Effector memory CD4-positive, alpha-beta T cell (primary cell): ENCODE results near the gene CUL2.
"Not testable (repeated sequence)": the region's sequence is repeated elsewhere in the genome, so short reads cannot be mapped to it uniquely, and the experiment has no call there.

Experiments used
- DNase-seq, 3 donors: peaks; one replicate each; pipeline ENCODE4 v3.0.0-alpha.2; 2020
- H3K27ac ChIP-seq: 2 replicates; pipeline ENCODE4 v1.7.0; 2013; ENCODE audit warnings: mild to moderate bottlenecking, low read length, moderate library complexity; ENCODE audit not compliant: insufficient read depth, poor library complexity, severe bottlenecking
- H3K27me3 ChIP-seq: replicated peaks from 2 replicates; pipeline ENCODE4 v1.7.0; 2013; ENCODE audit warnings: mild to moderate bottlenecking, low read length; ENCODE audit not compliant: insufficient read depth, control insufficient read depth, poor library complexity, severe bottlenecking
- H3K36me3 ChIP-seq: 2 replicates; pipeline ENCODE4 v1.7.0; 2013; ENCODE audit warnings: mild to moderate bottlenecking, low read length, moderate library complexity; ENCODE audit not compliant: control insufficient read depth, insufficient read depth
- H3K4me1 ChIP-seq: 2 replicates; pipeline ENCODE4 v1.7.0; 2013; ENCODE audit warnings: low read length, mild to moderate bottlenecking; ENCODE audit not compliant: control insufficient read depth, insufficient read depth, poor library complexity, severe bottlenecking
- H3K4me3 ChIP-seq: 2 replicates; pipeline ENCODE4 v1.7.0; 2013; ENCODE audit warnings: low read length, low read depth, mild to moderate bottlenecking; ENCODE audit not compliant: insufficient read depth, poor library complexity, severe bottlenecking
- H3K9me3 ChIP-seq: 2 replicates; pipeline ENCODE4 v1.7.0; 2013; ENCODE audit warnings: mild to moderate bottlenecking, low read length, moderate library complexity; ENCODE audit not compliant: control insufficient read depth

The CUL2 gene

GRCh38 chr10:34973757-34974156, 116.4 kb downstream of the CUL2 start:
- not testable (repeated sequence) for H3K9me3 ChIP-seq, H3K4me3 ChIP-seq, H3K4me1 ChIP-seq, H3K36me3 ChIP-seq, DNase-seq, H3K27me3 ChIP-seq, H3K27ac ChIP-seq

DNA sequence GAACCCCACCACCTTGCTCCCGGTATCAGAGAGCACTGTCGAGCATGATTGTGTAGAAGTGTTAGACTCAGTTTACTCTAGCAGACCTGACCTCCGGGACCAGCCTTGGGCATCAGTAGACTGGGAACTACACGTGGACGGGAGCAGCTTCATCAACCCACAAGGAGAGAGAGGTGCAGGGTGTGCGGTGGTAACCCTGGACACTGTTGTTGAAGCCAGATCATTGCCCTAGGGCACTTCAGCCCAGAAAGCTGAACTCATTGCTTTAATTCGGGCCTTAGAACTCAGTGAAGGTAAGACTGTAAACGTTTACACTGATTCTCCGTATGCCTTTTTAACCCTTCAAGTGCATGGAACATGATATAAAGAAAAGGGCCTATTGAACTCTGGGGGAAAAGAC, 117.0 kb downstream of the CUL2 start:
- H3K27ac ChIP-seq, H3K9me3 ChIP-seq, H3K36me3 ChIP-seq, H3K4me3 ChIP-seq, DNase-seq, H3K27me3 ChIP-seq, H3K4me1 ChIP-seq: not testable (repeated sequence)

DNA sequence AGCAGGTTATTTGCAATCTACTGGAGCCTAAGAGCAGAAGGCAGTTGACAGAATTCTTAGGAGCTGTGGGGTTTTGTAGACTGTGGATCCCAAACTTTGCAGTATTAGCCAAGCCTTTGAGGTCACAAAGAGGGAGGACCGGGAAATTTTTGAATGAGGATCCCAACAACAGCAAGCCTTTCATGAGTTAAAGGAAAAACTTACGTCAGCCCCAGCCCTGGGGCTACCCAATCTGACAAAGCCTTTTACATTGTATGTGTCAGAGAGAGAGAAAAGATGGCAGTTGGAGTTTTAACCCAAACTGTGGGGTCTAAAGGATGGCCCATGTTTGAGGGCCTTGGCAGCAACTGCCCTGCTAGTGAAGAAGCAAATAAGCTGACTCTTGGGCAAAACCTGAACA, 117.5 kb downstream of the CUL2 start:
- not testable (repeated sequence) for H3K4me1 ChIP-seq, H3K9me3 ChIP-seq, H3K36me3 ChIP-seq, H3K4me3 ChIP-seq, DNase-seq, H3K27me3 ChIP-seq, H3K27ac ChIP-seq

DNA sequence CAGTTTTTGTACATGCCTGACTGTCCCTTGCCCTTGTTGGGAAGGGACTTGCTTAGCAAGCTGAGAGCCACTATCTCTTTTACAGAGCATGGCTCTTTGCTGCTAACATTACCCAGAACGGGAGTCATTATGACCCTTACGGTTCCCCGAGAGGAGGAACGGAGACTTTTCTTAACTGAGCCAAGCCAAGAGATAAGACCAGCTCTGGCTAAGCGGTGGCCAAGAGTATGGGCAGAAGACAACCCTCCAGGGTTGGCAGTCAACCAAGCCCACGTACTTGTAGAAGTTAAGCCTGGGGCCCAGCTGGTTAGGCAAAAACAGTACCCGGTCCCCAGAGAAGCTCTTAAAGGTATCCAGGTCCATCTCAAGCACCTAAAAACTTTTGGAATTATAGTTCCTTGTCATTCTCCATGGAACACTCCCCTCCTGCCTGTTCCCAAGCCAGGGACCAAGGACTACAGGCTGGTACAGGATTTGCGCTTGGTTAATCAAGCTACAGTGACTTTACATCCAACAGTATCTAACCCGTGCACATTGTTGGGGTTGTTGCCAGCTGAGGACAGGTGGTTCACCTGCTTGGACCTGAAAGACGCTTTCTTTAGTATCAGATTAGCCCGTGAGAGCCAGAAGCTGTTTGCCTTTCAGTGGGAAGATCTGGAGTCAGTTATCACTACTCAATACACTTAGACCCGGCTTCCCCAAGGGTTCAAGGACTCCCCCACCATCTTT, 118.4 kb downstream of the CUL2 start:
- H3K9me3 ChIP-seq, H3K36me3 ChIP-seq, H3K4me1 ChIP-seq, DNase-seq, H3K27ac ChIP-seq, H3K27me3 ChIP-seq, H3K4me3 ChIP-seq: not testable (repeated sequence)

- no peaks in the 10 kb centered on the region for H3K9me3 ChIP-seq
- H3K36me3 ChIP-seq, result no peaks in the 10 kb centered on the region
- no peaks in the 10 kb centered on the region for H3K27me3 ChIP-seq
- H3K27ac ChIP-seq, result no peak overlapping the region
- no peak for DNase-seq
- no peaks in the 10 kb centered on the region for H3K4me1 ChIP-seq
- H3K4me3 ChIP-seq, result no peak overlapping the region
Observed at GRCh38 chr10:34969171-34969570, 121.0 kb downstream of the CUL2 start.

DNA sequence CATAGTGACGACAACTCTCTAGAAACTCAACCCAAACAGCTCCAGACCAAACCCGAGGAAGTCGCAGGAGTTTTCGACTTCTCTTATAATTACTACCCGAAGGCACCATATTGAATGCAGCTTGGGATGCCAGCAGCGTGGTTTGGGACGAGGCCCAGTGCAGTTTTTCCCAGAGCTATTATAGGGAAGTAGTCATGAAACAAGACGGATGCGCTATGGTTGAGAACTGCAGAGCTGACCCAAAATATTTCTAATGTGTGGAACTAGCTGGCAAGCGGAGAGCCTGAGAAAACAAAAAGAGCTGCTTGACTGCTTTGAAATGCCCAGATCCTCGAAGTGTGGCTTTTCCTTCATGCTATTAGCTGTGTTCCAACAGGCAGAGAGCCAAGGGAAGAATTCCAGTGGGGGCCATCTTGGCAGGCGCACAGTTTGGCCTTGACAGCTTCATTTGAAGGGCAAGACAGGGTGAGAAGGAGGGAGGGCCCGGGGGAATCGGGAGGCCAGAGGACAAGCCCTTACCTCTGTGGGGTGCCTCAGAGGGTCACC, 122.7 kb downstream of the CUL2 start:
- no peak for DNase-seq
- Histone ChIP-seq H3K9me3 (no peaks in the 10 kb centered on the region), H3K27me3 (no peaks in the 10 kb centered on the region), H3K36me3 (no peaks in the 10 kb centered on the region), H3K27ac (no peak overlapping the region), H3K4me1 (no peaks in the 10 kb centered on the region), H3K4me3 (no peak overlapping the region)

- no peak for DNase-seq
- Histone ChIP-seq H3K4me1 (no peaks in the 10 kb centered on the region), H3K9me3 (no peaks in the 10 kb centered on the region)
Observed at GRCh38 chr10:34966451-34966850, 123.7 kb downstream of the CUL2 start.

GRCh38 chr10:34966040-34966439, 124.1 kb downstream of the CUL2 start:
- no peaks in the 10 kb centered on the region for H3K27me3 ChIP-seq
- no peaks in the 10 kb centered on the region for H3K4me1 ChIP-seq
- H3K4me3 ChIP-seq, result no peak overlapping the region
- no peak overlapping the region for H3K27ac ChIP-seq
- DNase-seq, result no peak
- no peaks in the 10 kb centered on the region for H3K36me3 ChIP-seq
- H3K9me3 ChIP-seq, result no peaks in the 10 kb centered on the region

More at GRCh38 chr10:34966451-34966850, 123.7 kb downstream of the CUL2 start:
- Histone ChIP-seq H3K4me3 (no peak overlapping the region), H3K27me3 (no peaks in the 10 kb centered on the region), H3K36me3 (no peaks in the 10 kb centered on the region), H3K27ac (no peak overlapping the region)

DNA sequence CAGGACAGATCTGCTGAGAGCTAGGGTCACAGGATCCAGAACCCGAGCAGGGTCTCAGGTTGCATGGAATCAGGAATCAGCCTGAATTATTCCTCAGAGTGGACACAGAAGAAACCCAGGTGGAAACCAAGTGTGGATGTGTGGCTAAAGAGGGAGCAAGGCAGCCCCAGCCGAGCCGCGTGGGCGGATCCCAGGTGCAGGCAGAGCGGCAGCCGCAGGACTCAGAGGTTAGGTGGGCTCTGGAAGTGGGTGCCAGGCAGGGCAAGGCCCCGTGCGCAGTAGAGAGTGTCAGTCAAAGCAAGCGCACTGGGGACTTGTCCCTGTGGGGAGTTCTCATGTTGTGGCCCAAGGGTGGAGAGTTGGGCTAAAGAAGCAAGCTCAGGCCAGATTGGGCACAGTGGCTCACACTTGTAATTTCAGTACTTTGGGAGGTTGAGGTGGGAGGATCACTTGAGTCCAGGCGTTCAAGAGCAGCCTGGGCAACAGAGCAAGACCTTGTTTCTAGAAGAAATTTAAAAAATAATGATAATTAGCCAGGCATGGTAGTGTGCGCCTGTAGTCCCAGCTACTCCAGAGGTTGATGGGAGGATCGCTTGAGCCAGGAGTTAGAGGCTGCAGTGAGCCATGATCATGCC, 125.9 kb downstream of the CUL2 start:
- no peaks in the 10 kb centered on the region for H3K9me3 ChIP-seq
- no peak for DNase-seq
- no peaks in the 10 kb centered on the region for H3K36me3 ChIP-seq
- no peaks in the 10 kb centered on the region for H3K27me3 ChIP-seq
- no peaks in the 10 kb centered on the region for H3K4me1 ChIP-seq
- no peak overlapping the region for H3K4me3 ChIP-seq
- no peak overlapping the region for H3K27ac ChIP-seq

GRCh38 chr10:34962866-34963265, 127.3 kb downstream of the CUL2 start:
- no peak for DNase-seq
- no peaks in the 10 kb centered on the region for H3K4me1 ChIP-seq
- no peak overlapping the region for H3K27ac ChIP-seq
- H3K27me3 ChIP-seq, result no peaks in the 10 kb centered on the region
- no peaks in the 10 kb centered on the region for H3K9me3 ChIP-seq
- no peak overlapping the region for H3K4me3 ChIP-seq
- no peaks in the 10 kb centered on the region for H3K36me3 ChIP-seq
